ENCODE data around the gene SKIC8.

Gene SKIC8

GRCh38 chr15:78320183-78320582 is 20.8 kb upstream of the SKIC8 start:
- TF ChIP-seq RAD21 (IDR thresholded peaks at IDR 0.05; ENCODE audit: low read depth) = no peak
- TF ChIP-seq YY1 (IDR thresholded peaks at IDR 0.05; ENCODE audit: low read depth) = no peak
- no peak for TF ChIP-seq EGR1 (IDR thresholded peaks at IDR 0.05)
- TF ChIP-seq TCF12 (IDR thresholded peaks at IDR 0.05; ENCODE audit: low read depth) = no peak
- no peak for TF ChIP-seq TEAD4 (IDR thresholded peaks at IDR 0.05)
- TF ChIP-seq CREB1 (IDR thresholded peaks at IDR 0.05; ENCODE audit: low read depth) = no peak
- no peak for TF ChIP-seq EP300 (IDR thresholded peaks at IDR 0.05; ENCODE audit: borderline replicate concordance)
- no peak for TF ChIP-seq USF1 (IDR thresholded peaks at IDR 0.05)
- TF ChIP-seq REST (IDR thresholded peaks at IDR 0.05; ENCODE audit: low read depth) = no peak

GRCh38 chr15:78319588-78319987 is 20.2 kb upstream of the SKIC8 start:
- no peak for TF ChIP-seq NFIC (IDR thresholded peaks at IDR 0.05)
- no peak for TF ChIP-seq RAD21 (IDR thresholded peaks at IDR 0.05; ENCODE audit: low read depth)
- no peak for TF ChIP-seq ZBTB7A (IDR thresholded peaks at IDR 0.05; ENCODE audit: low read depth)
- no peak for TF ChIP-seq FOXM1 (IDR thresholded peaks at IDR 0.05; ENCODE audit: borderline replicate concordance, low read depth)
- no peak for TF ChIP-seq EGR1 (IDR thresholded peaks at IDR 0.05)
- no peak for TF ChIP-seq TEAD4 (IDR thresholded peaks at IDR 0.05)
- no peak for TF ChIP-seq MAX (IDR thresholded peaks at IDR 0.05)
- no peak for TF ChIP-seq TCF12 (IDR thresholded peaks at IDR 0.05; ENCODE audit: low read depth)
- TF ChIP-seq CEBPB (IDR thresholded peaks at IDR 0.05) = no peak
- TF ChIP-seq EP300 (IDR thresholded peaks at IDR 0.05; ENCODE audit: borderline replicate concordance) = no peak
- no peak for TF ChIP-seq USF1 (IDR thresholded peaks at IDR 0.05)
- no peak for TF ChIP-seq REST (IDR thresholded peaks at IDR 0.05; ENCODE audit: low read depth)
- TF ChIP-seq TAF1 (IDR thresholded peaks at IDR 0.05; ENCODE audit: low read depth) = no peak
- TF ChIP-seq YY1 (IDR thresholded peaks at IDR 0.05; ENCODE audit: low read depth) = no peak
- no peak for TF ChIP-seq CREB1 (IDR thresholded peaks at IDR 0.05; ENCODE audit: low read depth)

- no peak for TF ChIP-seq MAX (IDR thresholded peaks at IDR 0.05)
- TF ChIP-seq RAD21 (IDR thresholded peaks at IDR 0.05; ENCODE audit: low read depth) = peak; percentile 8; the same call in 1 of the 2 replicates
Observed at GRCh38 chr15:78317145-78317836, 17.9 kb upstream of the SKIC8 start.

- TF ChIP-seq EP300 (IDR thresholded peaks at IDR 0.05; ENCODE audit: borderline replicate concordance) = no peak
- no peak for TF ChIP-seq REST (IDR thresholded peaks at IDR 0.05; ENCODE audit: low read depth)
- no peak for TF ChIP-seq EGR1 (IDR thresholded peaks at IDR 0.05)
- TF ChIP-seq YY1 (IDR thresholded peaks at IDR 0.05; ENCODE audit: low read depth) = no peak
- TF ChIP-seq NFIC (IDR thresholded peaks at IDR 0.05) = no peak
- TF ChIP-seq TCF12 (IDR thresholded peaks at IDR 0.05; ENCODE audit: low read depth) = no peak
- TF ChIP-seq TEAD4 (IDR thresholded peaks at IDR 0.05) = no peak
- TF ChIP-seq RAD21 (IDR thresholded peaks at IDR 0.05; ENCODE audit: low read depth) = no peak
- no peak for TF ChIP-seq CEBPB (IDR thresholded peaks at IDR 0.05)
- no peak for TF ChIP-seq USF1 (IDR thresholded peaks at IDR 0.05)
Observed at GRCh38 chr15:78316283-78317083, 17.1 kb upstream of the SKIC8 start.

Data from Ishikawa (cell line).